Middle frontal gyrus (tissue), 1 donor: ENCODE results near the gene UQCRFS1.
"Not testable (repeated sequence)": the region's sequence is repeated elsewhere in the genome, so short reads cannot be mapped to it uniquely, and the experiment has no call there.

Experiments
- DNase-seq: peaks from one replicate; pipeline ENCODE4 v3.0.0-alpha.2; 2015; ENCODE audit warnings: low spot score; ENCODE audit errors: extremely low spot score

The UQCRFS1 gene

DNA sequence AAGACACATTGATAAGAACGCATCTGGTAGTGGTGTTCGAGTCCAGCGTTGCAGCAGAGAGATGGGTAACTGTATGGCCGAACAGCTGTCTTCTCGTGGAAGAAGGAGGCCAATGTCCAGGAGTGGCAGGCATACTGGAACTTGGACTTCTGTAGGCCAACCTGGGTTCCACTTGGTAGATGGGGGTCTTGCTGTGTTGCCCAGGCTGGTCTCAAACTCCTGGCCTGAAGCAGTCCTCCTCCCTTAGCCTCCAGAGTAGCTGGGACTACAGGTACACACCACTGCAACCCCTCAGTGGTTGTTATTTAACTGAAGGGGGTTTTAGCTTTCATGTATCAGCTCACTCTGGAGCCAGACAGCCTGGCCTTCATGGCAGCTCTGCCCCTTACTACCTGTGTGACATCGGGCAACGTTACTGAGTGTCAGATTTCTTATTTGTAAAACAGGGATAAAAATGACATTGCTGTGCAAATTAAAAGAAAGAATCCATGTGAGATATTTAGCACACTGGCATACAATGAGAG lies 2.4 kb upstream of the UQCRFS1 start:
- DNase-seq: no peak

DNA sequence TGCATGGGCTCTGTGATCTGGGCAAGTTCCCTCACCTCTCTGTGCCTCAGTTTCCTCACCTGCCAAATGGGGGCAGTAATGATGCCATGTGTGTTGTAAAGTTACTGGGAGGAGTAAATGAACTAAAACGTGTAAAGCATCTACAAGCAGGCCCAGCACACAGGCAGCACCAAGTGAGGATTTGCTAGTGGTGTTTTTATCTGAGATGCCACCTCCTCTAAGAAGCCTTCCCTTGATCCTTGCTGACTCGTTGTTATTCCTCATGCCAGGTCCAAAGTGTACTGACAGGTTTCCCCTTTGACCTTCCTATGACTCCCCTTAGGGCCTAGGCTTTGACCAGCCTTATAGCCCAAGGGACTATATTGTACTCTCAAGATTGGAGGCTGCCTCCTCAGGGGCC lies 1.5 kb upstream of the UQCRFS1 start:
- DNase-seq: no peak

DNA sequence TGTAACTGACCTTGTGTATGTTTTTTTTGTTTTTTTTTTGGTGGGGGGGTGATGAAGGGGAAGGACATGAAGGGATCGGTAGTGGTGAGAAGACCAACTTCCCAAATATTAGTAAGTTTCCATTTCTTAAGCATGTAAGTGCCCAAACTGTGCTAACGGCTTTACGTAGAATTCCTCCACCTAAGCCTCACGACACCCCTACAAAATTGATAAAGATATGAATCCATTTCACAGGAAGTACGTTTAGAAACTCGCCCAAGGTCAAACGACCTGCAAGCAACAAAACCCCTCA lies 649 bp downstream of the UQCRFS1 start:
- no peak for DNase-seq

- DNase-seq: no peak
Observed at GRCh38 chr19:29211562-29212355, 1.2 kb downstream of the UQCRFS1 start.

- not testable (repeated sequence) for DNase-seq
Observed at GRCh38 chr19:29211041-29211440, 1.9 kb downstream of the UQCRFS1 start.

DNA sequence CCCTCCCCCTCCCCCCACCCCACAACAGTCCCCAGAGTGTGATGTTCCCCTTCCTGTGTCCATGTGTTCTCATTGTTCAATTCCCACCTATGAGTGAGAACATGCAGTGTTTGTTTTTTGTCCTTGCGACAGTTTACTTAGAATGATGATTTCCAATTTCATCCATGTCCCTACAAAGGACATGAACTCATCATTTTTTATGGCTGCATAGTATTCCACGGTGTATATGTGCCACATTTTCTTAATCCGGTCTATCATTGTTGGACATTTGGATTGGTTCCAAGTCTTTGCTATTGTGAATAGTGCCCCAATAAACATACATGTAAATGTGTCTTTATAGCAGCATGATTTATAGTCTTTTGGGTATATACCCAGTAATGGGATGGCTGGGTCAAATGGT lies 2.4 kb downstream of the UQCRFS1 start:
- not testable (repeated sequence) for DNase-seq

- not testable (repeated sequence) for DNase-seq
Observed at GRCh38 chr19:29207403-29208187, 5.4 kb downstream of the UQCRFS1 start.

DNA sequence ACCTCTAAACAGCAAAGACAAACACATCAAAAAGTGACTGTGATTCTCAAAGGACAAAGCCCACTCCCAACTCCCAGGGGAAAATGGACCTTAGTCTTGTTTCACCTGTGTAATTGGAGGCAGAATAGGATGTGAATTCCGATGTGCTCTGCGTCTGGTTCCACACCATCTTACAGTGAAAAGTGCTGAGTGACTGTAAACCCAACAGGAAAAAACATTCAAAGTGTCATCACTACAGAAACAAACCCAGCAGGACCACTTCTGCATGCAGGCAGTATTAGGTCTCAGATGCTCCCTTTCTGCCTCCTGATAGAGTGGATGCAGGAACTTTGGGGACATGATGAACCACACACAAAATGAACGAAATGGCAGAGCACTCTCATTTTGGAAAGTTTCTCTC lies 6.5 kb downstream of the UQCRFS1 start:
- no peak for DNase-seq

DNA sequence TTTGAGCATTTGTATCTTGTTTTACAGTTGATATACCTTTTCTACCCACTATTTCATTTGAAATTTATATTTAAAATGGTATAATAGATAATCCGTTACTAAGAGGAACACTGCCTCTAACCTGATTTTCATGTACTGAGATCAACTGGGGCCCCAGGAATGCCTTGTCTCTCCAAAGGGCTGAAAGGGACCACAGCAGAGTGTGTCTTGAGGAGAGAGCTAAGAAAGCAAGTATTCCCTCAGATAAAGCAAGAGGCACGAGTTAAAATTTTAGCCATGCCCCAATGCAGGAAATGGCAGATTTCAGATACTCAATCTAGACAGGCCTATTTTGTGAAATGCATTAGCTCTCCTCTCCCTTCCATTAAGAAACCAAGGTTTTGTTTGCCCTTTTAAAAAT lies 10.7 kb downstream of the UQCRFS1 start:
- no peak for DNase-seq

- no peak for DNase-seq
Observed at GRCh38 chr19:29201855-29202254, 11.1 kb downstream of the UQCRFS1 start.

DNA sequence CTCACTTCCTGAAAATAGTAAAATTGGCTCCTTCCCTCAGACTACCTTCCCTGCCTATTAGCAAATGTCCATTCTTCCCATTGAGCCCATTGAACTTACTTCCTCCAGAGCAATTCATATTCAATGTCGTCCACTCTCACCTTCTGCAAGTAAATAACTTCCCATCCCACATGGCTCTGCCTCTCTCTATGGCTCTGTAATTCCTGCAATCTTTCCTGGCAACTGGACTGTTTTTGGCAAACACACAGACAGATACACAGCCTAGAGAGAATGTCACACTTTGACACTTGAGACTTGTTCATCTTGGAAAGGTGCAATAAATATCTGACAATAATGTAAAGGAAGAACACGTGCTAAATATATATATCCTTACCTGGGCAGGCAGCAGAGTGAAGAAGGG lies 18.3 kb downstream of the UQCRFS1 start:
- DNase-seq: no peak

GRCh38 chr19:29193155-29193554 lies 19.8 kb downstream of the UQCRFS1 start:
- DNase-seq: no peak

DNA sequence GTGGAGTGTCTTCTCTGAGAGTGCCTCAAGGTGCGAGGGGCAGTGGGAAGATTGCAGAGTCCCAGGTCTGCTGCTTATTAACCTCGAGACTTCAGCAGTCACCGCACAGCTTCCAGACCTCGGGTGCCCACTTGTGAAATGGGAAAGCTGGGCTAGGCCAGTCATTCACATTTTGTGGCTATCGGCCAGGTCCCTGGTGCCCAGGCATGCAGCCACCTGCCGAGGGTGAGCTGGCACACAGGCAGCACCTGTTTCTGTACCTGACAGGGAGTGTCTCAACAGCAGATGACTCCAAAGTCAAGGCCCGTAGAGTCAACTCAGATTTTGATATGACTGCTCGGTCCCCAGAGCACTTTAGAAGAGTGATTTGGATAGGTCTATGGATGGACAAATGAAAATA lies 21.9 kb downstream of the UQCRFS1 start:
- no peak for DNase-seq

- DNase-seq: no peak
Observed at GRCh38 chr19:29189033-29189360, 24.0 kb downstream of the UQCRFS1 start.

DNA sequence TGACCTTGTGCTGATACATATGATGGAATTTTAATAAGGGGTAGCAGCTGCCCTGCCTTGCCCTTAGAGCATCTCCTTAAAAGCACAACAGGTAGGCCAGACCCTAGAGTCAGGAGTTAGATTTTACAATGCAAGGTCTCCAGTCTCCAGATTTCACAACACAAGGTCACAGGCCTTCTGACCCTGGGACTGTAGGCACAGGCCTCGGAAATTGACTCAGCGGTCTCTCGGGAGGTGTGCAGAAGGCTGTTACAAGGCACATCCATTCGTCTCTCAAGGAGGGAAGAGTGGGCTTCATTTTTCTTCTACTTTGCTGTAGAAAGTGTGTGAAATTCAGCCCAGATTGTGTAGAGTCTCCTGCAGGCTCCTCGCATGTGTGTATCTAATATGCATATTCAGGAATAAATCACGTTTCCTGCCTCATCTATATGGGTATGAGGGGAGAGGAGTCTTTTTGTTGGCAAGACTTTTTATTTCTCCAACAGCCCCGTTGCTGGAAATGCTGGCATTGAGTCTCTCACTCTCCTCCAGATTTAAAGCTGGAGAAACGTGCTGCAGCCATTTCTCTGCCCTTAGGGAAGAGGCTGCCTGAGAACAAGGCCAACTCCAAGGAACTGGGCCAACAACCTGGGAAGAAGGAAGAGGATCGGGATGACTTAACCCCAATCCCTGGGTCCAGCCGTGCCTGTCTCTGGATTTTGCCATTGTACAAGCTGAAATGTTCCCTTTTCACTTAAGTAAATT lies 24.5 kb downstream of the UQCRFS1 start:
- DNase-seq: no peak

GRCh38 chr19:29187676-29188075 lies 25.3 kb downstream of the UQCRFS1 start:
- DNase-seq: no peak

DNA sequence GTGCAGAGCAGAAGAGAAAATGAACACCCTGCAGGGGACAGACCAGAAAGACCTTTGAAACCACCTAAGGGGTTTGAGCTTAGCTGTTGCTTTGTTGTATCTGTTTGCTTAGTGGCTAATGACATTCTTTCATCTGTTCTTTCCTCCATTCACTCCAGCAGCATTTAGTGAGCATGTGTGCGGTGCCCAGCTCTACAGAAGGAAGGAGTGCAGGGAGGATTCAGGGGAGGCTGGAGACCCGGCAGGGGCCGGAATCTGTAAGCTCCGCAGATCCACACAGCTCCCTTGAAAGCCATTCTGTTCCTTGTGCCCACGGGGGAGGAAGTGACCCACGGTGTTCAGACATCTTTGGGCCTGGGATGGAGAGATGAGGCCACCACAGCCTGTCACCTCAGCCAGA lies 27.5 kb downstream of the UQCRFS1 start:
- no peak for DNase-seq

GRCh38 chr19:29176981-29177754 lies 35.8 kb downstream of the UQCRFS1 start:
- no peak for DNase-seq

DNA sequence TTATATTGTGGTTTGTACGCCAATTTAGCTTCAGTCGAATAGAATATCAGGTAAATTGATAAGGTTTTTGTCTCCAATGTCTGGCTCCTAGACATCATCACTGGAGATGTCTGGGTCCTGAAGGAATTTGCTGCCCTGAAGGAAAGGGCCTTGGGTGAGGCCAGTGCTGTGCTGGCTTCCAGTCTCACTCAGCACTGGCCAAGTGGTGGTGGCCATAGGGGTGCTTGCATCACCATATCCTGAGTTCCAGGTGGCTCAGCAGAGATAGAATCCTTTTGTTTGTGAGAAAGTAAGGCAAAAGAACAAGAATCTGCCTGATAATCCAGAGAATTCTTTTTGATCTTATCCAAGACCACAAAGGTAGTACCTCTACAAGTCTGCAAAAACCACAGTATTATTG lies 39.1 kb downstream of the UQCRFS1 start:
- DNase-seq: no peak

DNA sequence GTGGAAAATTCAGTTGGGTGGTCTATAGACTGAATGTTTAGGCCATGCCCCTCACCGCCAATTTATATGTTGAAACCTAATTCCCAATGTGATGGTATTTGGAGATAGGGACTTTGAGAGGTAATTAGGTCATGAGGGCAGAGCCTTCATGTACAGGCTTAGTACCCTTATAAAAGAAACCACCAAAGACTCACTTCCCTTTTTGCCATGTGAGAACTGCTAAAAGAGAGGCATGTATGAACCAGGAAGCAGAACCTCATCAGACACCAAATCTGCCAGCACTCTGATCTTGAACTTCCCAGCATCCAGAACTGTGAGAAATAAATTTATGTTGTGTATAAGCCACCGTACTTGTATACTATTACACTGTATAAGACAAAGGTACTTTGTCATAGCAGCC lies 40.6 kb downstream of the UQCRFS1 start:
- DNase-seq: no peak

- no peak for DNase-seq
Observed at GRCh38 chr19:29171525-29171924, 41.4 kb downstream of the UQCRFS1 start.
